Activated naive CD8-positive, alpha-beta T cell treated with anti-CD3 and anti-CD28 coated beads, Interleukin-2, amount 10 ng/mL, durations not matched to agents 7 days and 5 days (primary cell): ENCODE measurements around the gene MGAT1. TPM values are rescaled to one million over a fixed set of nuclear protein-coding genes. Genes with fewer than 3 reads are reported as not detected.

ENCODE experiments used
- ATAC-seq: fragments of 150-1000 bp; cut with Tn5 transposase; one replicate; pipeline ENCODE4 v1.10.0; 2021; ENCODE audit warnings: low read depth, moderate library complexity
- POLR2A ChIA-PET: fragments of 350-600 bp; sonication (Branson Sonifier 250); formaldehyde crosslinking; loops from one replicate; lab custom pipeline; 2021; ENCODE audit warnings: antibody characterized with exemption; lab: Charles Lee
- DNase-seq: peaks from one replicate; pipeline ENCODE4 v3.0.0; 2021
- H3K27ac Mint-ChIP-seq: one replicate; pipeline ENCODE4 v1.8.0; 2022; ENCODE audit warnings: mild to moderate bottlenecking, mixed read lengths
- H3K27me3 Mint-ChIP-seq: one replicate; pipeline ENCODE4 v1.8.0; 2022; ENCODE audit warnings: mild to moderate bottlenecking, moderate library complexity, mixed read lengths
- H3K36me3 Mint-ChIP-seq: one replicate; pipeline ENCODE4 v1.8.0; 2021; ENCODE audit warnings: mild to moderate bottlenecking, mixed read lengths
- H3K4me1 Mint-ChIP-seq: one replicate; pipeline ENCODE4 v1.8.0; 2021; ENCODE audit warnings: mixed read lengths
- H3K4me3 Mint-ChIP-seq: one replicate; pipeline ENCODE4 v1.8.0; 2022; ENCODE audit warnings: mild to moderate bottlenecking, moderate library complexity, mixed read lengths
- H3K9me3 Mint-ChIP-seq: one replicate; pipeline ENCODE4 v1.8.0; 2021; ENCODE audit warnings: mixed read lengths
- total RNA-seq, 2 experiments: library from RNA; stranded (reverse); gene quantifications; one replicate each; pipeline ENCODE4 v1.2.3, GENCODE V29; 2021

The MGAT1 gene
- total RNA-seq, 2 experiments from 2014 or later, result 177 to 186 TPM

DNA sequence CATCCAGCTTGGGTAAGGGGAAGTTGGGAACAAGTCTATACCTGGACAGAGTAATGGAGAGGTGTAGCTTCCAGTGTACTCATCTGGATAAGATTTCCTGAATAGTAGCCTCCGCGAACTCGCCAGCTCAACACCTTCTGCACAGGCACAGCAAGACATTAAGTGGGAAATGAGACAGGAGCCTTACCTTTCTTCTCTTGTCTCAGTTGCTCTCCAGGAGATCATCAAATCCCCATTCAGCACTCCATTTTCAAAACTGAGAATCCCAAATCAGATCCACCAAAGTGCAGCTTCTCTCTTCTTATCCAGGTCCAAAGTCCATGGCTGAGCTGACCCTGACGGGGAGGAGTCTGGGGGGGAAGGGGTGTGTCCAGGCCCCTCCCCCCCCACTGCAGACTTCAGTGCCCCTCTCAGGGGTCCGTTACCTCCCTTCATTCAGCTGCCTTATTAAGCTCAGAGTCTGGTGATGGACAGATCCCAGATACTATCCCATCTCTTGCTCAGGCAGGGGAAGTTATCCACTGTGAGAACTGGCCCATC, 5.9 kb upstream of the MGAT1 start:
- peaks cover 29% of the 10 kb centered on the region for H3K36me3 Mint-ChIP-seq
- no peaks in the 10 kb centered on the region for H3K9me3 Mint-ChIP-seq
- POLR2A ChIA-PET, result interaction anchor here (0.5 to 10.4 kb wide), 6 partner anchors 23 to 434 kb away, joined by 3 to 170 read pairs (median 3); partner anchors contain the start of gene ZFP62
- H3K27me3 Mint-ChIP-seq, result no peaks in the 10 kb centered on the region
- DNase-seq (no peak), ATAC-seq (no peak)
- H3K4me3 Mint-ChIP-seq, result peak overlapping the region; percentile 88
- H3K27ac Mint-ChIP-seq, result peak overlapping the region; percentile 100
- H3K4me1 Mint-ChIP-seq, result peaks cover 52% of the 10 kb centered on the region

DNA sequence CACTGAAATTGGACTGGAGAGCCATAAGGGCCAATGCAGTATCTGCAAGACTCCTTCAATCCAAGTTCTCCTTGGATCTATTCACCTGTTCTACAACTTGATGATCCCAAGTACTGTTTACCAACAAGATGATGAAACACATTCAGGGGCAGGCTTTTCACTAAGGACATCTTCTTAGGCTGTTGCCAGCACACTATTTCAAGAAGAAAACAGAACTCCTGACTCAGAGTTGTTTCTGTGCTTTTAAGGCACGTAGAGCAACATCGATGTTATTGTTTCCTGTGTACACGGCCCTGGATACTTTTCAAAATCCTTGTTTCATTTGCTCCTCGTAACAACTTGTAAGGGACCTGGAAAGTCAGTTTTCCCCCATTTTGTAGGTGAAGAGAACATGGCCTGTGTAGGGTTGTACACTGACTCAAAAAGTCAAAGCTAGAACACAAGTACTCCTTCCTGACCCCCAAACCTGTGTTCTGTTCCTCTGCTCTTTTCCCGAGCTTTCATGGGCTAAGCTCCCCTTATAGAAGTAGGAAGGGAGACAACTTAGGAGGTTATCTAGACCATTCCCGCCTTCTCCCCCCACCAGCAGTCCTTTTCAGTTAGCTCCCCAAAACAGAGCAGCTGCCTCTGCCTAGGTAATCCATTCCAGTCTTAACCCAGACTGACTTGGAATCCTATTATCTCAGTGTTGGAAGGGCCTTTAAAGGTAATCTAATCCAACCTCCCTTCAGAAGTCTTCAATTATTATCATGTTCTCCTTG, 5.2 kb upstream of the MGAT1 start:
- POLR2A ChIA-PET, result interaction anchor here (0.5 to 10.4 kb wide), 4 partner anchors 9 to 52 kb away, joined by 3 to 170 read pairs (median 4); no protein-coding TSS in a partner anchor
- no peak for DNase-seq
- Mint-ChIP-seq H3K36me3 (peaks cover 29% of the 10 kb centered on the region), H3K27me3 (no peaks in the 10 kb centered on the region), H3K27ac (peak overlapping the region; percentile 100), H3K4me1 (peaks cover 45% of the 10 kb centered on the region), H3K9me3 (no peaks in the 10 kb centered on the region), H3K4me3 (peak overlapping the region; percentile 88)
- ATAC-seq, result no peak

DNA sequence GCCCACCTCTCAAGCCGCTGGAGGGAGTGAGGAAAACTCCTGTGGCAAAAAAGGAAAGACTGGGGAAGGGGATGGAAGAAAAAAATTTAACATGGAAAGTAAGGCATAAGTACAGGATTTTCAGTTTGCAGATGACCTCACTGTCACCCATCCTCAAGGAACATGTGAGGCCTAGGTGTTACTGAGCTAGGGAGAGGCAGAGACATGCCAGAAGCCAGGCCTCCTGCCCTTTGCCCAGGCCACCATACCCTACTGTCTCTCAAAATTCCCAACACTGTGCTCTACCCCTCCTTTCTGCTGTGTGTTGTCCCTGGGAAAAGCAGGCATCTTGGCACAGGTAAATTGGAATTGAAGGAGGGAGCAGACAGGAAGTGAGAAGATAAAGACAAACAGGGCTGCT, 4.4 kb upstream of the MGAT1 start:
- H3K4me1 Mint-ChIP-seq, result peaks cover 44% of the 10 kb centered on the region
- no peaks in the 10 kb centered on the region for H3K27me3 Mint-ChIP-seq
- H3K9me3 Mint-ChIP-seq, result no peaks in the 10 kb centered on the region

DNA sequence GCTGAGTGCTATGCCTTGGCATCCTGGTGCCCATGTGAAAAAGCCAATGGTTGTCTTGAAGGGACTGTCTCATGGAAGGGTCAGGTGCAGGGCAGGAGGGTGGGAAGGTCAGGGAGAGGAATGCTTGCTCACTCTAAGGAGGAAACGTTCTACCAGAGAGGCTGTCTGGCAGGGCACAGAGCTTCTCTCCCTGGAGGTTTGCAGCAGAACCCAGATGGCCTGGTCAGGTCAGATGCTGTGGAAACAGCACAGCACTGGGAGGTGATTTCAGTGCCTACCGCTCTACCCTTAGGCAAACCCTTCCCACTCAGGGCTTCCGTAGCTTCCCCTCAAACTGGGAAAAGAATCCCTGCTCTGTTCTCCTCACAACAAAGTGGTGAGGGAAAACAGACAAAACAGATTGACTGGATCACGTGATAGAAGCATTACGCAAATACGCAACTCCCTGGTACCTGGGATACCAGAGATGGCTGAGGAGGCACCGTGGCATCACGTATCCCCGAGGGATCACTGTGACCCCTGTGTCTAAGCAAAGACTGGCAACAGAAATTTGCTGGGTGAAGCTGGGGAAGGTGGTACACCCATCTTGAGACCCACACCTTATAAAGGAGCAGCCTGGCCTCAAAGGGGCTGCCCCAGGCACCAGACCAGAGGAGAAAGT, 3.9 kb upstream of the MGAT1 start:
- Mint-ChIP-seq H3K27me3 (no peaks in the 10 kb centered on the region), H3K4me3 (peak overlapping the region; percentile 88), H3K4me1 (peaks cover 43% of the 10 kb centered on the region), H3K27ac (peak overlapping the region; percentile 100), H3K9me3 (no peaks in the 10 kb centered on the region), H3K36me3 (peaks cover 33% of the 10 kb centered on the region)
- no peak for ATAC-seq
- DNase-seq, result no peak
- POLR2A ChIA-PET, result interaction anchor here (1.3 to 10.4 kb wide), 3 partner anchors 10 to 54 kb away, joined by 3 to 170 read pairs (median 9); partner anchors contain the start of gene ZFP62

More for the DNA sequence above, 4.4 kb upstream of the MGAT1 start:
- no peak for ATAC-seq
- peaks cover 29% of the 10 kb centered on the region for H3K36me3 Mint-ChIP-seq
- POLR2A ChIA-PET, result interaction anchor here (1.3 to 10.4 kb wide), 3 partner anchors 9 to 54 kb away, joined by 3 to 170 read pairs (median 9); partner anchors contain the start of gene ZFP62
- DNase-seq, result no peak
- H3K4me3 Mint-ChIP-seq, result peak overlapping the region; percentile 88
- H3K27ac Mint-ChIP-seq, result peak overlapping the region; percentile 100

- peaks cover 58% of the 10 kb centered on the region for H3K4me1 Mint-ChIP-seq
- H3K9me3 Mint-ChIP-seq, result no peaks in the 10 kb centered on the region
- peaks cover 48% of the 10 kb centered on the region for H3K36me3 Mint-ChIP-seq
- peak overlapping the region; percentile 86 for H3K27ac Mint-ChIP-seq
- no peaks in the 10 kb centered on the region for H3K27me3 Mint-ChIP-seq
- DNase-seq (no peak), ATAC-seq (peak; percentile 12)
- POLR2A ChIA-PET, result interaction anchor here (0.5 to 10.4 kb wide), 11 partner anchors 9 to 457 kb away, joined by 3 to 170 read pairs (median 5); partner anchors contain the start of gene ZFP62
- H3K4me3 Mint-ChIP-seq, result peak overlapping the region; percentile 88
Observed at GRCh38 chr5:180804129-180804618, 1.6 kb upstream of the MGAT1 start.

DNA sequence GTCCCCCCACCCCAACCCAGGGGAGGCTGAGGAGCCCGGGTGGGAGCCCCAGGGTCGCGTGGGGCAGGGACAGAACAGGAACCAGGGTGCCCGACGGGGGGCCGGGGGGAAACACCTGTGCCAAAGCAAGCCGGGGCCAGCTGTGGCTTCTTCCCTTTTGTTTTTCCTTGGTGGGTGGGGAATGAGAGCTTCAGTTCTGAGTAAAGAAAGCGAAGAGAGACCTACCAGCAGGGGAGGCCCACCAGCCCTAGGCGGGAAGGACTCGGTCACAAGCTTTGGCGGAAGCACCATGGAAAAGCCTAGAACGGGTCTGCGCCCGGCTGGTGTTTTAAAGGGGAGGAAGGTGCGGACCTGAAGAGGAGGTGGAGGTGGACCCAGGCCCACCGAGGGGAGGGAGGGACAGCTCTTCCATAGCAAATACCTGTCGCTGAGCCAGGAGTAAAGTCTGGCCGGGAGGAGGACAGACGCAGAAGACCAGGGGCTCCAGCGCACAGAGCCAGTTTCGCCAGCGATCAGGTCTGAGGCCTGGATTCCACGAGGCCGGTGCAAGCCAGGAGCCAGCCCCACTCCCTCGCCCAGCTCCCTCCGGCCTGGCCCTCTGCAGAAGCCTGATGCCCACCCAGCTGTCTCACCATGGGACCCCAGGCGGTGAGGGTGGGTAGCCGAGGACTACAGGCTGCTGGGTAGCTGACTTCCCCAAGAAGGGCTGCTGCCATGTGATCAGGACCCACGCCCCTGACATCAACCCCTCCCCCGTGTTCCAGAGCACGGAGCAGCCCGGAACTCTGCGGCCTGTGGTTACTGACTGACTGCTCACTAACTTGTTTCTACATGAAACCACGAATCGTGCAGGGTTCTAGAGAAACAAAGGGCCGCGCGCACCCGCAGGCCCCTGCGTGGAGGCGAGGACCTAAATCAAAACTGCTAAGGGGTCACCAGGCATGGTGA, 849 bp upstream of the MGAT1 start:
- peak; percentile 85 for DNase-seq
- ATAC-seq, result peak; percentile 72

GRCh38 chr5:180801596-180802324, 846 bp downstream of the MGAT1 start:
- peaks cover 47% of the 10 kb centered on the region for H3K36me3 Mint-ChIP-seq
- H3K9me3 Mint-ChIP-seq, result no peaks in the 10 kb centered on the region
- POLR2A ChIA-PET, result interaction anchor here (0.6 to 10.4 kb wide), 5 partner anchors 9 to 29 kb away, joined by 3 to 170 read pairs (median 5); no protein-coding TSS in a partner anchor
- no peaks in the 10 kb centered on the region for H3K27me3 Mint-ChIP-seq
- peak overlapping the region; percentile 93 for H3K4me3 Mint-ChIP-seq
- DNase-seq, result peak; percentile 41
- peak overlapping the region; percentile 83 for H3K27ac Mint-ChIP-seq
- H3K4me1 Mint-ChIP-seq, result peaks cover 60% of the 10 kb centered on the region
- peak; percentile 2 for ATAC-seq

More for the DNA sequence above, 849 bp upstream of the MGAT1 start:
- Mint-ChIP-seq H3K27me3 (no peaks in the 10 kb centered on the region), H3K27ac (peak overlapping the region; percentile 86), H3K4me1 (peaks cover 63% of the 10 kb centered on the region), H3K9me3 (no peaks in the 10 kb centered on the region), H3K4me3 (peak overlapping the region; percentile 88), H3K36me3 (peaks cover 51% of the 10 kb centered on the region)
- POLR2A ChIA-PET, result interaction anchor here (0.7 to 10.4 kb wide), 10 partner anchors 9 to 458 kb away, joined by 3 to 170 read pairs (median 4); partner anchors contain the start of gene ZFP62

GRCh38 chr5:180799902-180800801, 2.5 kb downstream of the MGAT1 start:
- Mint-ChIP-seq H3K4me1 (peaks cover 59% of the 10 kb centered on the region), H3K9me3 (no peaks in the 10 kb centered on the region), H3K4me3 (peak overlapping the region; percentile 93), H3K36me3 (peaks cover 44% of the 10 kb centered on the region), H3K27ac (peak overlapping the region; percentile 59), H3K27me3 (no peaks in the 10 kb centered on the region)
- POLR2A ChIA-PET, result interaction anchor here (1.2 to 10.4 kb wide), 4 partner anchors 10 to 61 kb away, joined by 3 to 170 read pairs (median 5); partner anchors contain the start of gene ZFP62
- ATAC-seq, result no peak
- no peak for DNase-seq

- ATAC-seq (no peak), DNase-seq (no peak)
- Mint-ChIP-seq H3K36me3 (peaks cover 43% of the 10 kb centered on the region), H3K27me3 (no peaks in the 10 kb centered on the region), H3K4me1 (peaks cover 59% of the 10 kb centered on the region), H3K9me3 (no peaks in the 10 kb centered on the region), H3K27ac (peak overlapping the region; percentile 23), H3K4me3 (peak overlapping the region; percentile 40)
- POLR2A ChIA-PET, result interaction anchor here (1.2 to 10.4 kb wide), 3 partner anchors 11 to 62 kb away, joined by 3 to 170 read pairs (median 7); partner anchors contain the start of gene ZFP62
Observed at GRCh38 chr5:180799194-180799593, 3.4 kb downstream of the MGAT1 start.

DNA sequence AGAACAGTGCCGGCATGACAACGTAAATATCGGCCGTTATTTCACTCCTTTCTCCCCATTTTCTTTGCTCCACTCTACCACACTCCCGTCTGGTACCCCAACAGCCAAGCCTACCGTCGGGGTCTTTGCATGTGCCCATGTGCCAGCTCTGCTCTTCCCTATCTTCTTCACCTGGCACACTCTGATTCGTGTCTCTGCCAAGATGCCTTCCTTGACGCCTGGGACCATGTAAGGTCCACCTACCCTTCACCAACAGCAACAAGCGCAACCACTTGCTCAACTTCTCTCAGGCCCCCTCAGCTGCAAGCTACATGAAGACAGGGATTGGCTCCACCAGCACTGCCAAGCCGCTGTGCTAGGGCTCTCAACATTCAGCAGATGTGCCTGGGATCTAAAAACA, 4.4 kb downstream of the MGAT1 start:
- Mint-ChIP-seq H3K27me3 (no peaks in the 10 kb centered on the region), H3K4me1 (peaks cover 66% of the 10 kb centered on the region), H3K9me3 (no peaks in the 10 kb centered on the region), H3K4me3 (peak overlapping the region; percentile 28), H3K36me3 (peaks cover 43% of the 10 kb centered on the region), H3K27ac (peak overlapping the region; percentile 43)
- DNase-seq, result no peak
- ATAC-seq, result no peak
- POLR2A ChIA-PET, result no interaction called here
